Liver (tissue), 9 donors: ENCODE measurements around the gene COL5A1. TPM values are rescaled to one million over a fixed set of nuclear protein-coding genes. Genes with fewer than 3 reads are reported as not detected.

Experiments used
- DNase-seq: peaks from one replicate; pipeline ENCODE4 v3.0.0-alpha.2; 2017; ENCODE audit warnings: low spot score
- H3K27ac ChIP-seq, 2 donors: one replicate each; pipeline ENCODE4 v1.7.0; 2013; ENCODE audit warnings: inconsistent platforms in 2 of 2, low read length in 2 of 2, control low read depth in 1 of 2, low read depth in 1 of 2, mild to moderate bottlenecking in 1 of 2
- H3K27me3 ChIP-seq, 4 donors: one replicate each; pipeline versions ENCODE4 v1.6.1 to v1.7.0; 2013; ENCODE audit warnings: low read length in 3 of 4, inconsistent platforms in 1 of 4, mild to moderate bottlenecking in 1 of 4, moderate library complexity in 1 of 4; ENCODE audit not compliant: control insufficient read depth in 4 of 4, insufficient read depth in 4 of 4
- H3K36me3 ChIP-seq, 4 donors: one replicate each; pipeline versions ENCODE4 v1.6.1 to v1.7.0; 2013; ENCODE audit warnings: low read length in 3 of 4, mild to moderate bottlenecking in 3 of 4, low read depth in 1 of 4, moderate library complexity in 1 of 4; ENCODE audit not compliant: control insufficient read depth in 4 of 4, insufficient read depth in 3 of 4
- H3K4me1 ChIP-seq, 4 donors: one replicate each; pipeline versions ENCODE4 v1.6.1 to v1.7.0; 2013; ENCODE audit warnings: low read length in 3 of 4, mild to moderate bottlenecking in 3 of 4, moderate library complexity in 1 of 4; ENCODE audit not compliant: control insufficient read depth in 4 of 4, insufficient read depth in 4 of 4
- H3K4me3 ChIP-seq, 3 donors: one replicate each; pipeline versions ENCODE4 v1.6.1 to v1.7.0; 2013; ENCODE audit warnings: low read length in 3 of 3, control low read depth in 1 of 3, low read depth in 1 of 3, mild to moderate bottlenecking in 1 of 3
- H3K9ac ChIP-seq, 2 donors: one replicate each; pipeline ENCODE4 v1.7.0; 2013; ENCODE audit warnings: low read length in 2 of 2, mild to moderate bottlenecking in 2 of 2, moderate library complexity in 2 of 2, control low read depth in 1 of 2, low read depth in 1 of 2
- H3K9me3 ChIP-seq, 4 donors: one replicate each; pipeline versions ENCODE4 v1.6.1 to v1.7.0; 2013; ENCODE audit warnings: low read length in 3 of 4; ENCODE audit not compliant: control insufficient read depth in 4 of 4
- CTCF ChIP-seq: fragments of 150-350 bp; IDR thresholded peaks from 2 replicates; pipeline ENCODE4 v1.5.1; 2017; ENCODE audit warnings: improper control_type of control experiment, low read depth, low read length; ENCODE audit not compliant: missing input control
- EGR1 ChIP-seq, 2 donors: IDR thresholded peaks; 2 replicates each; pipeline ENCODE4 v1.6.1; 2016 to 2018; ENCODE audit warnings: antibody characterized with exemption in 2 of 2, low read depth in 2 of 2
- FOXA1 ChIP-seq: IDR thresholded peaks from 2 replicates; pipeline ENCODE4 v1.6.1; 2016; ENCODE audit warnings: antibody characterized with exemption
- HNF4A ChIP-seq, 2 donors: conservative IDR thresholded peaks; 2 replicates each; pipeline ENCODE4 v1.6.1; 2016; ENCODE audit warnings: antibody characterized with exemption in 2 of 2, mild to moderate bottlenecking in 2 of 2
- HNF4G ChIP-seq: IDR thresholded peaks from 2 replicates; pipeline ENCODE4 v1.6.1; 2016; ENCODE audit warnings: antibody characterized with exemption
- MAX ChIP-seq: IDR thresholded peaks from 2 replicates; pipeline ENCODE4 v1.6.1; 2016; ENCODE audit warnings: antibody characterized with exemption
- NR2F2 ChIP-seq: IDR thresholded peaks from 2 replicates; pipeline ENCODE4 v1.6.1; 2016; ENCODE audit warnings: antibody characterized with exemption
- RAD21 ChIP-seq, 2 donors: IDR thresholded peaks; 2 replicates each; pipeline ENCODE4 v1.6.1; 2016; ENCODE audit warnings: antibody characterized with exemption in 2 of 2, mild to moderate bottlenecking in 2 of 2
- REST ChIP-seq: IDR thresholded peaks from 2 replicates; pipeline ENCODE4 v1.6.1; 2016; ENCODE audit warnings: antibody characterized with exemption, mild to moderate bottlenecking
- RXRA ChIP-seq, 2 donors: IDR thresholded peaks; 2 replicates each; pipeline ENCODE4 v1.6.1; 2017 to 2018; ENCODE audit warnings: antibody characterized with exemption in 2 of 2, mild to moderate bottlenecking in 1 of 2
- SP1 ChIP-seq: IDR thresholded peaks from 2 replicates; pipeline ENCODE4 v1.6.1; 2018; ENCODE audit warnings: antibody characterized with exemption, mild to moderate bottlenecking
- TAF1 ChIP-seq: conservative IDR thresholded peaks from 2 replicates; pipeline ENCODE4 v1.6.1; 2016; ENCODE audit warnings: antibody characterized with exemption, mild to moderate bottlenecking
- ZBTB33 ChIP-seq: IDR thresholded peaks from 2 replicates; pipeline ENCODE4 v1.6.1; 2016; ENCODE audit warnings: antibody characterized with exemption
- WGBS: extraction: QIAGEN DNeasy Blood & Tissue Kit; methylation state at CpG from one replicate; pipeline ENCODE4 v1.1.7; 2013; 5-methylcytosine and 5-hydroxymethylcytosine counted together
- polyA plus RNA-seq, 2 donors: library from polyadenylated mRNA; stranded (reverse) in 1 of 2; unstranded in 1 of 2; fragments of 200-250 nt in 1 of 2; fragments of >200 nt in 1 of 2; fragmentation: Nextera tagmentation in 1 of 2; extraction: Ambion mirVana in 1 of 2; gene quantifications; one replicate each; pipeline versions ENCODE4 v1.2.1 to v1.2.3, GENCODE V29; 2013 to 2015
- total RNA-seq, 2 donors: library from RNA; depleted of rRNA; stranded (reverse); fragments of >200 nt; gene quantifications; one replicate each; pipeline ENCODE4 v1.2.3, GENCODE V29; 2014
- donor health status: healthy.
- donor health status: healthy.
- donor health status: healthy.
- donor health status: healthy.
- donor health status: healthy.

The COL5A1 gene
- total and polyA plus RNA-seq, 4 donors = 0.67 to 15.6 (median 11.2) TPM

GRCh38 chr9:134730761-134731496 lies 89.3 kb downstream of the COL5A1 start:
- H3K27ac ChIP-seq = no peak overlapping the region
- 91% methylated on average over 22 of the region's 22 CpGs for WGBS
- no peak for DNase-seq
- no peaks in the 10 kb centered on the region for H3K9me3 ChIP-seq
- no peak overlapping the region for H3K4me3 ChIP-seq
- no peaks in the 10 kb centered on the region for H3K27me3 ChIP-seq
- H3K4me1 ChIP-seq = no peaks in the 10 kb centered on the region
- TF ChIP-seq HNF4G = no peak
- no peak for TF ChIP-seq MAX
- TF ChIP-seq SP1 = no peak
- TF ChIP-seq FOXA1 = no peak
- TF ChIP-seq ZBTB33 = no peak
- no peak for TF ChIP-seq CTCF
- TF ChIP-seq TAF1 = no peak
- no peak for TF ChIP-seq NR2F2
- no peak for TF ChIP-seq RAD21 (IDR thresholded peaks at IDR 0.05)
- no peak for TF ChIP-seq RXRA (IDR thresholded peaks at IDR 0.05)
- TF ChIP-seq EGR1 (IDR thresholded peaks at IDR 0.05; ENCODE audit: low read depth in 2 of 2) = no peak
- no peak for TF ChIP-seq REST
- TF ChIP-seq HNF4A (conservative IDR thresholded peaks at IDR 0.05) = no peak
- H3K9ac ChIP-seq = no peak overlapping the region
- H3K36me3 ChIP-seq = no peaks in the 10 kb centered on the region
